Transverse colon (tissue), 4 donors: ENCODE data around the gene CGN.

ENCODE experiments used
- CTCF ChIP-seq, 5 experiments: fragments of 200-600 bp in 3 of 5; fragments of 450-650 bp in 2 of 5; sonication (generic) in 3 of 5; IDR thresholded peaks; 1 replicate in 2 of 5; 2 replicates in 3 of 5; pipeline ENCODE4 v1.5.1; 2016 to 2017; ENCODE audit warnings: antibody characterized with exemption in 5 of 5, inconsistent platforms in 3 of 5, mild to moderate bottlenecking in 2 of 5, moderate library complexity in 1 of 5
- EP300 ChIP-seq: sonication (generic); formaldehyde crosslinking; IDR thresholded peaks from one replicate; pipeline ENCODE4 v1.6.1; 2017; ENCODE audit warnings: antibody characterized with exemption, low read depth
- POLR2A ChIP-seq: fragments of 450-650 bp; IDR thresholded peaks from one replicate; pipeline ENCODE4 v1.6.1; 2016; ENCODE audit warnings: antibody characterized with exemption, mild to moderate bottlenecking, moderate library complexity
- POLR2AphosphoS5 ChIP-seq, 3 donors: sonication (generic); formaldehyde crosslinking; IDR thresholded peaks; one replicate each; pipeline ENCODE4 v1.6.1; 2016; ENCODE audit warnings: antibody characterized with exemption in 3 of 3

DNA sequence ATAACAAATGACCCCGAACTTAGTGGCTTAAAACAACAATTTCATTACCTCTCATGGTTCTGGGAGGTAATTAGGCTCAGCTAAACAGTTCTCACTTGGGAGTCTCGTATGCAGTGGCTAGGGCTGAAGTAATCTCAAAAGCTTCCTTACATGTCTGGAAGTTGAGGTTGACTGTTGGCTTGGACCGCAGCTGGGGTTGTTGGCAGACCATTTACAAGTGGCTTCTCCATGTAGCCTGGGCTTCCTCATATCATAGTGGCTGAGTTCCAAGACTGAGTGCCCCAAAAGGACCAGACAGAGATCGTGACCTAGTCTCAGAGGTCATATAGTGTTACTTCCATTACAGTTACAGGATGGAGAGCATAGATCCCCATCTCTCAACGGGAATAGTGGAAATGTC lies 49.5 kb upstream of the CGN start:
- no peak for TF ChIP-seq POLR2AphosphoS5 (IDR thresholded peaks at IDR 0.05)
- no peak for TF ChIP-seq CTCF (IDR thresholded peaks at IDR 0.05)
- no peak for TF ChIP-seq EP300
- no peak for TF ChIP-seq POLR2A
